HG03442 (cell line): Measurements from ENCODE around the gene RORC.
A peak's percentile ranks its signal among the peaks of the same experiment; 100 is the strongest.
"Not testable (repeated sequence)": the region's sequence is repeated elsewhere in the genome, so short reads cannot be mapped to it uniquely, and the experiment has no call there.

ENCODE experiments used
- ATAC-seq: cut with Tn5 transposase; IDR thresholded peaks from one replicate; pipeline ENCODE4 v1.9.1; 2021; ENCODE audit warnings: mild to moderate bottlenecking, moderate library complexity; ENCODE audit not compliant: unreplicated experiment

The RORC gene

GRCh38 chr1:151807131-151807530 lies 24.5 kb downstream of the RORC start:
- no peak for ATAC-seq

GRCh38 chr1:151806170-151806569 lies 25.4 kb downstream of the RORC start:
- no peak for ATAC-seq

- ATAC-seq = no peak
These were observed 26.4 kb downstream of the RORC start, which contains the start of gene LINGO4 for GRCh38 chr1:151805066-151805820. Gene LINGO4 (minus strand): TSS chr1:151805419. CDS start chr1:151802704, 2,715 bp downstream.

- ATAC-seq = no peak
These were observed 27.7 kb downstream of the RORC start for GRCh38 chr1:151803915-151804314.

- no peak for ATAC-seq
These were observed 28.4 kb downstream of the RORC start for GRCh38 chr1:151803164-151803563.

- no peak for ATAC-seq
These were observed 29.2 kb downstream of the RORC start for GRCh38 chr1:151802372-151802771.

- ATAC-seq = no peak
These were observed 29.8 kb downstream of the RORC start for GRCh38 chr1:151801846-151802245.

- ATAC-seq = no peak
These were observed 30.2 kb downstream of the RORC start for GRCh38 chr1:151801310-151801820.

GRCh38 chr1:151800830-151801229 lies 30.8 kb downstream of the RORC start:
- no peak for ATAC-seq

GRCh38 chr1:151799179-151800022 lies 32.2 kb downstream of the RORC start:
- ATAC-seq = no peak

GRCh38 chr1:151798571-151798970 lies 33.0 kb downstream of the RORC start:
- ATAC-seq = no peak

- ATAC-seq = no peak
These were observed 40.5 kb downstream of the RORC start for GRCh38 chr1:151790940-151791651.

GRCh38 chr1:151790071-151790939 lies 41.3 kb downstream of the RORC start, which contains the start of gene TDRKH:
Gene TDRKH (minus strand): TSS chr1:151790500. CDS start chr1:151783022, 7,478 bp downstream.
- peak; percentile 91 for ATAC-seq

GRCh38 chr1:151787689-151788088 lies 43.9 kb downstream of the RORC start:
- no peak for ATAC-seq

- no peak for ATAC-seq
These were observed 47.8 kb downstream of the RORC start for GRCh38 chr1:151783796-151784195.

GRCh38 chr1:151782741-151783140 lies 48.9 kb downstream of the RORC start:
- no peak for ATAC-seq

GRCh38 chr1:151782026-151782425 lies 49.6 kb downstream of the RORC start:
- ATAC-seq = not testable (repeated sequence)

GRCh38 chr1:151780736-151781135 lies 50.9 kb downstream of the RORC start:
- ATAC-seq = not testable (repeated sequence)

- no peak for ATAC-seq
These were observed 51.8 kb downstream of the RORC start for GRCh38 chr1:151779852-151780251.

GRCh38 chr1:151777317-151777716 lies 54.3 kb downstream of the RORC start:
- ATAC-seq = no peak
